ENCODE measurements around the gene CTAG1B. TPM values are rescaled to one million over a fixed set of nuclear protein-coding genes. Genes with fewer than 3 reads are reported as not detected.

CTAG1B gene
- total and polyA plus RNA-seq, 2 experiments from 2014 or later, result not detected

DNA sequence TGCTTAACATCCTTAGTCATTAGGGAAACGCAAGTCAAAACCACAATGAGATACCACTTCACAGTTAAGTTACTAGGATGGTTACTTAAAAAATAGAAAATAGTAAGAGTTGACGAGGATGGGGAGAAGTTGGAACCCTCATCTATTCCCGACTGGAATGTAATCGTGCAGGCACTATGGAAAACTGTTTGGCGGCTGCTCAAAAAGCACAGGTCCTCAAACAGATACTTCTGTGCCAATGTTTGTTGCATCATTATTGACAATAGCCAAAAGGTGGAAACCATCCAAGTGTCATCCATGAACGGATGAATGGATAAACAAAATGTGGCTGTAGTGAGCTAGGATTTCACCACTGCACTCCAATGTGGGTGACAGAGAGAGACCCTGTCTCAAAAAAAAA is 11.7 kb downstream of the CTAG1B start:
- no peaks in the 10 kb centered on the region for H3K4me1 ChIP-seq (ENCODE audit: insufficient read depth)
- TF ChIP-seq, protein P1, sequence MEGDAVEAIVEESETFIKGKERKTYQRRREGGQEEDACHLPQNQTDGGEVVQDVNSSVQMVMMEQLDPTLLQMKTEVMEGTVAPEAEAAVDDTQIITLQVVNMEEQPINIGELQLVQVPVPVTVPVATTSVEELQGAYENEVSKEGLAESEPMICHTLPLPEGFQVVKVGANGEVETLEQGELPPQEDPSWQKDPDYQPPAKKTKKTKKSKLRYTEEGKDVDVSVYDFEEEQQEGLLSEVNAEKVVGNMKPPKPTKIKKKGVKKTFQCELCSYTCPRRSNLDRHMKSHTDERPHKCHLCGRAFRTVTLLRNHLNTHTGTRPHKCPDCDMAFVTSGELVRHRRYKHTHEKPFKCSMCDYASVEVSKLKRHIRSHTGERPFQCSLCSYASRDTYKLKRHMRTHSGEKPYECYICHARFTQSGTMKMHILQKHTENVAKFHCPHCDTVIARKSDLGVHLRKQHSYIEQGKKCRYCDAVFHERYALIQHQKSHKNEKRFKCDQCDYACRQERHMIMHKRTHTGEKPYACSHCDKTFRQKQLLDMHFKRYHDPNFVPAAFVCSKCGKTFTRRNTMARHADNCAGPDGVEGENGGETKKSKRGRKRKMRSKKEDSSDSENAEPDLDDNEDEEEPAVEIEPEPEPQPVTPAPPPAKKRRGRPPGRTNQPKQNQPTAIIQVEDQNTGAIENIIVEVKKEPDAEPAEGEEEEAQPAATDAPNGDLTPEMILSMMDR (IDR thresholded peaks at IDR 0.05; ENCODE audit: poor library complexity), result no peak
- TF ChIP-seq EZH2phosphoT487 (IDR thresholded peaks at IDR 0.05; ENCODE audit: low read depth, severe bottlenecking, unreplicated experiment), result no peak
- TF ChIP-seq EZH2 (IDR thresholded peaks at IDR 0.05; ENCODE audit: borderline replicate concordance), result no peak
- DNase-seq (ENCODE audit: low spot score), result no peak
- no peak overlapping the region for H3K4me3 ChIP-seq
- H2AFZ ChIP-seq, result no peak overlapping the region
- H3K79me2 ChIP-seq, result no peaks in the 10 kb centered on the region
- no peaks in the 10 kb centered on the region for H3K36me3 ChIP-seq (replicated peaks; ENCODE audit: insufficient read depth, low read depth)
- no peaks in the 10 kb centered on the region for H3K9me3 ChIP-seq (ENCODE audit: low read depth)
- H3K4me2 ChIP-seq, result no peak overlapping the region
- no peak overlapping the region for H3K27ac ChIP-seq
- no peaks in the 10 kb centered on the region for H3K9me2 ChIP-seq (replicated peaks; ENCODE audit: insufficient read depth)
- no peaks in the 10 kb centered on the region for H4K20me1 ChIP-seq (ENCODE audit: insufficient read depth, poor library complexity, severe bottlenecking)
- H3K27me3 ChIP-seq, result no peaks in the 10 kb centered on the region
- 75% methylated on average over 6 of the region's 6 CpGs for WGBS (ENCODE audit: low lambda C conversion rate, missing lambda C conversion rate)

DNA sequence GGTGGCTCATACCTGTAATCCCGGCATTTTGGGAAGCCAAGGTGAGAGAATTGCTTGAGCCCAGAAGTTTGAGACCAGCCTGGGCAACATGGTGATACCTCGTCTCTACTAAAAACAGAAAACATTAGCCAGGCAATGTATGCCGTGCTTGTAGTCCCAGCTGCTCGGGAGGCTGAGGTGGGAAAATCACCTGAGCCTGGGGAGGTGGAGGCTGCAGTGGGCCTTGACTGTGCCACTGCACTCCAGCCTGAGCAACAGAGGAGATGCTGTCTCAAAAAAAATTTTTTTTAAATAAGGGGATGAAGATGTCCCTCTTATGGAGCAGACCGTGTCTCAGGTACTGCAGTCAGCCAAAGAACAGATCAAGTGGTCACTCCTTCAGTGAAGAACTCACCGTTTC is 13.5 kb downstream of the CTAG1B start:
- WGBS (ENCODE audit: low lambda C conversion rate, missing lambda C conversion rate), result 84% methylated on average over 6 of the region's 6 CpGs
- no peaks in the 10 kb centered on the region for H3K9me2 ChIP-seq (replicated peaks; ENCODE audit: insufficient read depth)
- H3K79me2 ChIP-seq, result no peaks in the 10 kb centered on the region
- H3K4me3 ChIP-seq, result no peak overlapping the region
- no peaks in the 10 kb centered on the region for H3K27me3 ChIP-seq
- H4K20me1 ChIP-seq (ENCODE audit: insufficient read depth, poor library complexity, severe bottlenecking), result no peaks in the 10 kb centered on the region
- no peak overlapping the region for H3K27ac ChIP-seq
- DNase-seq (ENCODE audit: low spot score), result no peak
- H3K36me3 ChIP-seq (replicated peaks; ENCODE audit: insufficient read depth, low read depth), result no peaks in the 10 kb centered on the region
- no peak overlapping the region for H3K4me2 ChIP-seq
- TF ChIP-seq EZH2 (IDR thresholded peaks at IDR 0.05; ENCODE audit: borderline replicate concordance), result no peak
- TF ChIP-seq, protein P1 (IDR thresholded peaks at IDR 0.05; ENCODE audit: poor library complexity), result no peak
- TF ChIP-seq EZH2phosphoT487 (IDR thresholded peaks at IDR 0.05; ENCODE audit: low read depth, severe bottlenecking, unreplicated experiment), result no peak
- no peak overlapping the region for H2AFZ ChIP-seq
- no peaks in the 10 kb centered on the region for H3K4me1 ChIP-seq (ENCODE audit: insufficient read depth)
- no peaks in the 10 kb centered on the region for H3K9me3 ChIP-seq (ENCODE audit: low read depth)

DNA sequence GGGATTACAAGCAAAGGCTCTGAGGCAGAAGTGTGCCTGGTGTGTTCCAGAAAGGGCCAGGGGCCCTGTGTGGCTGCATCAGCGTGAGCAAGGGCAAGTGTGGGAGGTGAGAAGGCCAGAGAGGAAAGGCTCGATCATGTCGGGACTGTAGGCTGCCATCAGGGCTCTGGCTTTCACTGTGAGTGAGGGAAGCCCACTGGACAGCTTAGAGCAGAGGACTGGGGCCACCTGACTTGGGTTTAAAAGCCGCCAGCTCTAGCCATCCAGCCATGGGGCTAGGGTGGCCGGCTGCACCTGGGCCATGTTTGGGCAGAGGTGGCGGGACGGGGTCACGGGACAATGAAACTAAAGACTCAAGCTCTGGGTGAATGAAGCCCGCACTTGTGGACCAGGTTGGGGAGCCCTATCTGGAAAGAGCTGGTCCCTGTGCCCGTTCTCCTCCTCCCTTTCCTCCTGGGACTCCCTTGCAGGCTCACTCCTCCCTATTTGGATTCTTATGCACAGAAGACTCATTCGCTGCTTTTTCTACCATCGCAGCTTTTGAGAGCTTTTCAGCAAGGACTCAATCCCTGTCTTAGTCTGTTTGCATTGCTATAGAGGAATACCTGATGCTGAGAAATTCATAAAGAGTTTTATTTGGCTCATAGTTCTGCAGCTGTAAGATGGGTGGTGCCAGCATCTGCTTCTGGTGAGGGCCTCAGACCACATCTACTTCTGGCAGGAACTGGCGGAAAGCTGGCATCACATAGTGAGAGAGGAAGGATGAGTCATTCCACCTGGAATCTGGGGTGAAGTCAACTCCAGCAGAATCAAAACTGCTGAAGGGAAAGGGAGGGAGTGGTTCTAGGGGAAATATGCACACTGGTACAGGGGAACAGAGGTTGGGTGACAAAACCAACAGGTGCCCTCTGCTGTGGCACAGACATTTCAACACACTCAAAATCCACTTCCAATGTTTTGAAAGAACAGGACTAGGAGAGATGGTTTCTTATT is 15.3 kb downstream of the CTAG1B start:
- DNase-seq (ENCODE audit: low spot score), result peak; percentile 23
- no peaks in the 10 kb centered on the region for H3K27me3 ChIP-seq
- no peaks in the 10 kb centered on the region for H3K9me3 ChIP-seq (ENCODE audit: low read depth)
- no peaks in the 10 kb centered on the region for H4K20me1 ChIP-seq (ENCODE audit: insufficient read depth, poor library complexity, severe bottlenecking)
- no peak overlapping the region for H3K4me3 ChIP-seq
- H3K9me2 ChIP-seq (replicated peaks; ENCODE audit: insufficient read depth), result no peaks in the 10 kb centered on the region
- no peak overlapping the region for H3K4me2 ChIP-seq
- H3K79me2 ChIP-seq, result no peaks in the 10 kb centered on the region
- H3K36me3 ChIP-seq (replicated peaks; ENCODE audit: insufficient read depth, low read depth), result no peaks in the 10 kb centered on the region
- H3K4me1 ChIP-seq (ENCODE audit: insufficient read depth), result no peaks in the 10 kb centered on the region
- WGBS (ENCODE audit: low lambda C conversion rate, missing lambda C conversion rate), result 81% methylated on average over 13 of the region's 13 CpGs
- TF ChIP-seq EZH2 (IDR thresholded peaks at IDR 0.05; ENCODE audit: borderline replicate concordance) (no peak), EZH2phosphoT487 (IDR thresholded peaks at IDR 0.05; ENCODE audit: low read depth, severe bottlenecking, unreplicated experiment) (no peak)
- TF ChIP-seq, protein P1 (IDR thresholded peaks at IDR 0.05; ENCODE audit: poor library complexity), result no peak
- H3K27ac ChIP-seq, result no peak overlapping the region
- H2AFZ ChIP-seq, result no peak overlapping the region
